ENCODE results near the gene NCL. TPM values are rescaled to one million over a fixed set of nuclear protein-coding genes. Genes with fewer than 3 reads are reported as not detected.

Gene NCL
- polyA plus RNA-seq, 1 donor from 2014 or later: 101 TPM

- no peaks in the 10 kb centered on the region for H3K9me3 ChIP-seq (ENCODE audit: low read length)
- H3K9ac ChIP-seq (ENCODE audit: low read length): no peak overlapping the region
- no peaks in the 10 kb centered on the region for H3K9me2 ChIP-seq (ENCODE audit: insufficient read depth, low read length)
- no peak overlapping the region for H2AFZ ChIP-seq (ENCODE audit: low read depth, low read length)
- no peaks in the 10 kb centered on the region for H3K27me3 ChIP-seq (ENCODE audit: insufficient read depth, low read depth, low read length)
- H3K36me3 ChIP-seq (ENCODE audit: insufficient read depth, low read length): no peaks in the 10 kb centered on the region
- no peak overlapping the region for H3K4me2 ChIP-seq (ENCODE audit: low read length)
- H3K79me2 ChIP-seq (replicated peaks; ENCODE audit: insufficient read depth, low read length): no peaks in the 10 kb centered on the region
- H4K20me1 ChIP-seq (ENCODE audit: insufficient read depth): no peaks in the 10 kb centered on the region
- no peak for TF ChIP-seq EZH2 (IDR thresholded peaks at IDR 0.05; ENCODE audit: borderline replicate concordance, insufficient read depth, low read length, poor library complexity, severe bottlenecking)
- no peak for TF ChIP-seq REST (IDR thresholded peaks at IDR 0.05; ENCODE audit: borderline replicate concordance)
- no peak for TF ChIP-seq RAD21 (conservative IDR thresholded peaks at IDR 0.05)
- TF ChIP-seq SMC3 (conservative IDR thresholded peaks at IDR 0.05; ENCODE audit: poor library complexity): no peak
- H3K4me3 ChIP-seq (ENCODE audit: low read length): no peak overlapping the region
- H3K27ac ChIP-seq (ENCODE audit: low read length): no peak overlapping the region
- no peaks in the 10 kb centered on the region for H3F3A ChIP-seq (ENCODE audit: insufficient read depth, low read length, poor library complexity, severe bottlenecking)
Measured at GRCh38 chr2:231472816-231473215, 8.5 kb upstream of the NCL start.

GRCh38 chr2:231470246-231470900 is 6.1 kb upstream of the NCL start:
- H3K27ac ChIP-seq (ENCODE audit: low read length): no peak overlapping the region
- no peaks in the 10 kb centered on the region for H3F3A ChIP-seq (ENCODE audit: insufficient read depth, low read length, poor library complexity, severe bottlenecking)
- TF ChIP-seq REST (IDR thresholded peaks at IDR 0.05; ENCODE audit: borderline replicate concordance) (no peak), TAF1 (IDR thresholded peaks at IDR 0.05; ENCODE audit: low read depth) (no peak), CTCF (IDR thresholded peaks at IDR 0.05; ENCODE audit: poor library complexity, severe bottlenecking) (no peak), EP300 (conservative IDR thresholded peaks at IDR 0.05; ENCODE audit: poor library complexity, severe bottlenecking) (no peak), RAD21 (conservative IDR thresholded peaks at IDR 0.05) (no peak), SMC3 (conservative IDR thresholded peaks at IDR 0.05; ENCODE audit: poor library complexity) (no peak), MXI1 (conservative IDR thresholded peaks at IDR 0.05; ENCODE audit: poor library complexity, severe bottlenecking) (no peak), EZH2 (IDR thresholded peaks at IDR 0.05; ENCODE audit: borderline replicate concordance, insufficient read depth, low read length, poor library complexity, severe bottlenecking) (no peak), POLR2AphosphoS5 (IDR thresholded peaks at IDR 0.05) (no peak)
- H3K9me2 ChIP-seq (ENCODE audit: insufficient read depth, low read length): no peaks in the 10 kb centered on the region
- H3K36me3 ChIP-seq (ENCODE audit: insufficient read depth, low read length): no peaks in the 10 kb centered on the region
- H3K4me2 ChIP-seq (ENCODE audit: low read length): no peak overlapping the region
- no peaks in the 10 kb centered on the region for H4K20me1 ChIP-seq (ENCODE audit: insufficient read depth)
- no peak overlapping the region for H3K4me3 ChIP-seq (ENCODE audit: low read length)
- no peaks in the 10 kb centered on the region for H3K79me2 ChIP-seq (replicated peaks; ENCODE audit: insufficient read depth, low read length)
- no peak overlapping the region for H3K9ac ChIP-seq (ENCODE audit: low read length)
- H3K27me3 ChIP-seq (ENCODE audit: insufficient read depth, low read depth, low read length): no peaks in the 10 kb centered on the region
- H2AFZ ChIP-seq (ENCODE audit: low read depth, low read length): no peak overlapping the region
- H3K9me3 ChIP-seq (ENCODE audit: low read length): no peaks in the 10 kb centered on the region

Data from neural cell (in vitro differentiated cells).